Endothelial cell of umbilical vein (primary cell): Measurements from ENCODE around the gene COPB1. TPM values are rescaled to one million over a fixed set of nuclear protein-coding genes. Genes with fewer than 3 reads are reported as not detected.

Source experiments
- BruUV-seq: library from RNA; stranded (reverse); fragments of 400-500 nt; replicated peaks from 2 replicates; lab custom pipeline; 2021; lab: Mats Ljungman, UMichigan
- CTCF ChIA-PET: fragments of 300-600, 350-600 bp; sonication (Branson Sonifier 250); formaldehyde crosslinking; loops from one replicate; lab custom pipeline; 2021; ENCODE audit warnings: antibody characterized with exemption, inconsistent platforms; lab: Charles Lee
- POLR2A ChIA-PET: fragments of 300-600, 350-600 bp; sonication (Branson Sonifier 250); formaldehyde crosslinking; loops from one replicate; lab custom pipeline; 2021; ENCODE audit warnings: antibody characterized with exemption, inconsistent platforms; lab: Charles Lee
- DNase-seq: peaks from one replicate; pipeline ENCODE4 v3.0.0-alpha.2; 2011; ENCODE audit warnings: low read depth, low spot score
- FAIRE-seq: peaks from 2 replicates; lab custom pipeline; 2011; peaks lifted over from hg19 to GRCh38; lab: Jason Lieb, UNC
- H2AFZ ChIP-seq: 2 replicates; pipeline ENCODE4 v1.6.0; 2012; ENCODE audit warnings: low read depth, low read length, control low read depth, inconsistent platforms
- H3K27ac ChIP-seq: 2 replicates; pipeline ENCODE4 v1.5.1; 2011; ENCODE audit warnings: low read depth, mild to moderate bottlenecking, control low read depth, low read length, moderate library complexity; ENCODE audit not compliant: insufficient read depth
- H3K27me3 ChIP-seq, 2 experiments: 2 replicates each; pipeline versions ENCODE4 v1.6.0 to v1.6.1; 2011; ENCODE audit warnings: low read length in 2 of 2, mixed read lengths in 1 of 2; ENCODE audit not compliant: control insufficient read depth in 2 of 2, insufficient read depth in 2 of 2
- H3K36me3 ChIP-seq, 2 experiments: 2 replicates in 1 of 2; 3 replicates in 1 of 2; pipeline ENCODE4 v1.5.1; 2011; ENCODE audit warnings: low read length in 2 of 2, mild to moderate bottlenecking in 1 of 2, moderate library complexity in 1 of 2; ENCODE audit not compliant: control insufficient read depth in 2 of 2, insufficient read depth in 2 of 2; ENCODE audit errors: extremely low read depth in 1 of 2
- H3K4me1 ChIP-seq: 3 replicates; pipeline ENCODE4 v1.5.1; 2011; ENCODE audit warnings: mild to moderate bottlenecking, low read length; ENCODE audit not compliant: control insufficient read depth, insufficient read depth; ENCODE audit errors: extremely low read depth
- H3K4me2 ChIP-seq: 2 replicates; pipeline ENCODE4 v1.6.1; 2011; ENCODE audit warnings: low read length, control low read depth, mixed read lengths; ENCODE audit not compliant: insufficient read depth
- H3K4me3 ChIP-seq, 3 experiments: fragments of 200-600 bp in 1 of 3; sonication (generic), shearing (Covaris generic) in 1 of 3; replicated peaks in 1 of 3; 2 replicates each; pipeline ENCODE4 v1.5.1; 2011 to 2016; ENCODE audit warnings: control low read depth in 3 of 3, low read length in 3 of 3, mild to moderate bottlenecking in 2 of 3, inconsistent platforms in 1 of 3, low read depth in 1 of 3, moderate library complexity in 1 of 3; ENCODE audit not compliant: insufficient read depth in 1 of 3
- H3K79me2 ChIP-seq: 2 replicates; pipeline ENCODE4 v1.6.0; 2012; ENCODE audit warnings: low read length, inconsistent platforms; ENCODE audit not compliant: control insufficient read depth, insufficient read depth
- H3K9ac ChIP-seq: replicated peaks from 2 replicates; pipeline ENCODE3; 2011; ENCODE audit warnings: low read length, control low read depth; ENCODE audit not compliant: insufficient read depth; ENCODE audit errors: extremely low read depth
- H3K9me1 ChIP-seq: replicated peaks from 3 replicates; pipeline ENCODE4 v1.6.0; 2011; ENCODE audit warnings: mild to moderate bottlenecking, low read length; ENCODE audit not compliant: control insufficient read depth, insufficient read depth; ENCODE audit errors: extremely low read depth
- H3K9me3 ChIP-seq: replicated peaks from 2 replicates; pipeline ENCODE4 v1.5.1; 2012; ENCODE audit warnings: low read length, inconsistent platforms; ENCODE audit not compliant: control insufficient read depth, insufficient read depth
- H4K20me1 ChIP-seq: replicated peaks from 2 replicates; pipeline ENCODE3; 2011; ENCODE audit warnings: mild to moderate bottlenecking, low read length; ENCODE audit not compliant: control insufficient read depth, insufficient read depth; ENCODE audit errors: extremely low read depth
- FOS ChIP-seq: IDR thresholded peaks from 2 replicates; pipeline ENCODE4 v1.6.1; 2011; ENCODE audit warnings: mild to moderate bottlenecking, low read length, moderate library complexity, borderline replicate concordance; ENCODE audit not compliant: insufficient read depth
- JUN ChIP-seq: IDR thresholded peaks from 2 replicates; pipeline ENCODE4 v1.6.1; 2011; ENCODE audit warnings: borderline replicate concordance, low read depth; ENCODE audit not compliant: insufficient read length, insufficient read depth
- MYC ChIP-seq: IDR thresholded peaks from one replicate; pipeline ENCODE4 v1.6.1; 2011; ENCODE audit warnings: mild to moderate bottlenecking, low read depth, low read length
- dilution Hi-C: fragments of 300-500 bp; cut with MboI; formaldehyde crosslinking; loops from one replicate; pipeline ENCODE4 v1.15.0; 2019; ENCODE audit warnings: low sequenced_read_pairs; ENCODE audit not compliant: extremely low pct_ligation_motif_present
- intact Hi-C: fragments of 100-400 bp; cut with micrococcal nuclease; formaldehyde crosslinking; loops from one replicate; pipeline ENCODE4 v1.10.0; 2022
- polyA plus RNA-seq, 4 experiments: library from polyadenylated mRNA; depleted of rRNA in 3 of 4; stranded (reverse) in 3 of 4; unstranded in 1 of 4; fragments of >200 nt; gene quantifications; 2 replicates each; pipeline versions ENCODE4 v1.2.1 to v1.2.3, GENCODE V29; 2011 to 2012; ENCODE audit warnings: missing spikeins in 1 of 4
- total RNA-seq: library from RNA; stranded (reverse); gene quantifications from 2 replicates; pipeline ENCODE4 v1.2.3, GENCODE V29; 2021
- TF ChIP-seq, protein P1 (sequence below), 2 donors: IDR thresholded peaks; 1 replicate in 1 of 2; 2 replicates in 1 of 2; pipeline ENCODE4 v1.5.1; 2011; ENCODE audit warnings: low read length in 2 of 2, mild to moderate bottlenecking in 2 of 2, moderate library complexity in 2 of 2, control low read depth in 1 of 2, inconsistent platforms in 1 of 2, low read depth in 1 of 2; ENCODE audit not compliant: insufficient read depth in 1 of 2; ENCODE audit errors: extremely low read depth in 1 of 2

Gene COPB1
- total and polyA plus RNA-seq, 2 donors (not counting 3 experiments of a cell fraction or from before 2014, with no cell fraction given) = 61.1 to 145 TPM

DNA sequence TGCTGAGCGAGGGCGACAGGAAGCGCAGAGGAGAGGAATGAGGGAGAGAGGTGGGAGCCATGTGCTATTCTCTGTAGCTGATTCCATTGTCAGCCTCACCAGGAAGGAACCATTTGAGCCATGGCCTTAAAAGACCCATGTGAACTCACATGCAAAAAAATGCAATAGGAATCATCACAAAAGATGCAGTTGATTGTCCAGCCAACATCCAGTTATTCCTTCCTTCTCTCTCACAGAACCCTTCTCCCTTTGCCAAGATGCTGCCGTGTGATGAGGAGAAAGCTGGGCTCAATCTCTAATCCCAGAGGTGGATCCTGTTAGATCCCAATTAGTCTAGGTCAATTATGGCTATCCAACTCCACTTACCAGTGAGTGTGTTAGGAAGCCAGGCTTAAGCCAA lies 82.4 kb downstream of the COPB1 start:
- intact Hi-C loops = no loop called here
- FAIRE-seq (no peak), DNase-seq (no peak)
- Histone ChIP-seq H3K27ac (no peak overlapping the region), H3K9ac (no peak overlapping the region), H3K4me3 (no peak overlapping the region), H3K4me2 (no peak overlapping the region), H4K20me1 (no peaks in the 10 kb centered on the region), H3K79me2 (no peaks in the 10 kb centered on the region), H2AFZ (peak overlapping the region; percentile 46), H3K36me3 (no peaks in the 10 kb centered on the region), H3K9me3 (no peaks in the 10 kb centered on the region), H3K9me1 (no peaks in the 10 kb centered on the region), H3K27me3 (no peaks in the 10 kb centered on the region), H3K4me1 (peaks cover 16% of the 10 kb centered on the region)
- dilution Hi-C loops = no loop called here
- TF ChIP-seq, protein P1, sequence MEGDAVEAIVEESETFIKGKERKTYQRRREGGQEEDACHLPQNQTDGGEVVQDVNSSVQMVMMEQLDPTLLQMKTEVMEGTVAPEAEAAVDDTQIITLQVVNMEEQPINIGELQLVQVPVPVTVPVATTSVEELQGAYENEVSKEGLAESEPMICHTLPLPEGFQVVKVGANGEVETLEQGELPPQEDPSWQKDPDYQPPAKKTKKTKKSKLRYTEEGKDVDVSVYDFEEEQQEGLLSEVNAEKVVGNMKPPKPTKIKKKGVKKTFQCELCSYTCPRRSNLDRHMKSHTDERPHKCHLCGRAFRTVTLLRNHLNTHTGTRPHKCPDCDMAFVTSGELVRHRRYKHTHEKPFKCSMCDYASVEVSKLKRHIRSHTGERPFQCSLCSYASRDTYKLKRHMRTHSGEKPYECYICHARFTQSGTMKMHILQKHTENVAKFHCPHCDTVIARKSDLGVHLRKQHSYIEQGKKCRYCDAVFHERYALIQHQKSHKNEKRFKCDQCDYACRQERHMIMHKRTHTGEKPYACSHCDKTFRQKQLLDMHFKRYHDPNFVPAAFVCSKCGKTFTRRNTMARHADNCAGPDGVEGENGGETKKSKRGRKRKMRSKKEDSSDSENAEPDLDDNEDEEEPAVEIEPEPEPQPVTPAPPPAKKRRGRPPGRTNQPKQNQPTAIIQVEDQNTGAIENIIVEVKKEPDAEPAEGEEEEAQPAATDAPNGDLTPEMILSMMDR (IDR thresholded peaks at IDR 0.05; ENCODE audit: extremely low read depth in 1 of 2, insufficient read depth in 1 of 2, low read depth in 1 of 2, low read length in 2 of 2) = no peak
- no peak for TF ChIP-seq JUN
- TF ChIP-seq FOS = no peak
- no peak for TF ChIP-seq MYC
- POLR2A ChIA-PET = no interaction called here
- no TSS peak for BruUV-seq
- CTCF ChIA-PET = interaction anchor here (1.1 to 9.5 kb wide), 5 partner anchors 19 to 115 kb away, joined by 4 to 261 read pairs (median 5); no protein-coding TSS in a partner anchor
